Left hindlimb (tissue), 1 donor: ENCODE results near the gene CCDC12.

ENCODE experiments used
- DNase-seq: peaks from one replicate; pipeline ENCODE4 v3.0.0-alpha.2; 2018

The CCDC12 gene

GRCh38 chr3:46953234-46954010 lies 23.1 kb downstream of the CCDC12 start:
- DNase-seq, result no peak

GRCh38 chr3:46952813-46953212 lies 23.7 kb downstream of the CCDC12 start:
- no peak for DNase-seq

GRCh38 chr3:46950650-46951241 lies 25.8 kb downstream of the CCDC12 start:
- DNase-seq, result no peak

DNA sequence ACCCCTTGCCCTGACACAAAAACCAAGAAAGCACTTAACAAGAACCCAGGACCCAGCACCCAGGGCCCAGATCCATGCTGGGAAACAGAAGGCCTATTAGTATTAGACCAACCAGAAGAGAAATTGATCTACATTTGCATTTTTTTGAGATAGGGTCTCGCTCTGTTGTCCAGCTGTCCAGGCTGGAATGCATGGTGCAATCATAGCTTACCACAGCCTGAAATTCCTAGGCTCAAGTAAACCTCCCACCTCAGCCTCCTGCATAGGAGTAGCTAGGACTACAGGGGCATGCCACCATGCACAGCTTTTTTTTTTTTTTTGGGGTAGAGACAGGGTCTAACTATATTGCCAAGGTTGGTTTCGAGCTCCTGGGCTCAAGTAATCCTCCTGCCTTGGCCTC lies 26.4 kb downstream of the CCDC12 start:
- no peak for DNase-seq

- DNase-seq, result no peak
Measured at GRCh38 chr3:46948830-46949671, 27.5 kb downstream of the CCDC12 start.

- no peak for DNase-seq
Measured at GRCh38 chr3:46947981-46948791, 28.4 kb downstream of the CCDC12 start.

DNA sequence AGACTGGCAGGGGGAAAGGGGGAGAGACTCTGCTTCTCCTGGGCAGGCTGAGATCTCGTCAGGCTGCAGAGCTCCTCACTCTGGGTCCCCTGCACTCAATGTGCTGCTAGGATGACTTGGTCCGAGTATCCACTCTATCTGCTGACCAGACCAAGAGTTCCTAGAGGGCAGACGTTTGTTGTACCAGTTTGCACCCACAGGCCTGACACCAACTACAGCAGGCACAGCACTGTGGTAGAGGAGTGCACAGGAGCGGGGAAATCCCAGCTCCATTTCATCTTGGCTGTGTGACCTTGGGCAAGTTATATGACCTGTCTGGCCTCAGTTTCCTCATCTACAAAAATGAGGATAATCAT lies 29.0 kb downstream of the CCDC12 start:
- DNase-seq, result no peak

DNA sequence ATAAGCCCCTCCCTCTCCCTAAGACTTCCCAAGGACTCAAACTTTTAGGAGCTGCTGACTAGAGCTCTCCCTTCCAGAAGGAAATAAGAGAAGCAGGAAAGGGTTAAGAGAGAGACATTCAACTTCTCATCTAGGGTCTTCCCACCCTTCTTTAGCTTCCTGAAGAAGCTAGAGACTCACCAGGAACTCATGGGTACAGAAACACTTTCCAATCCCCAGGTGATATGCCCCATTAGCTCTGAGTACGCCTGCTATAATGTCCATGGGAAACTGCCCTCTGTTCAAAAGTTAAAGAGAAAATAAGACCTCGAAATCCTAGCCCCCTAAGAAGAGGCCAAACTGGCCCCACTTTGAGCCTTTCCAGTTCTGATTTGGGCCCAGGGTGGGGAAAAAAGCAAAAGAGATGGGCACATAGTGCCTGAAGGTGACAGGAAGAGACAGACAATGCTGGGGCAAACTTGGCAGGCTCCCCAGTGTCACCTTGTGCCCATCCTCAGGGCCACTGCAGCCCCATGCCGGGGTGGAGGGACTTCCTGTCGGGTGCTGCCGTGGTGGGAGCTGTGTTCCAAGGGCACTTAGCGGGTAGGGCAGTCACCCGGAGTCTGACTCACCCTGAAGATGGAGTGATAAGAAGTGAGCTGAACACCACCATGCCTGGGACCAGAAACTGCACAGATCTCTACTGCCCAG lies 29.5 kb downstream of the CCDC12 start:
- no peak for DNase-seq

GRCh38 chr3:46946416-46946815 lies 30.1 kb downstream of the CCDC12 start:
- no peak for DNase-seq

- DNase-seq, result no peak
Measured at GRCh38 chr3:46944191-46944590, 32.4 kb downstream of the CCDC12 start.

GRCh38 chr3:46943237-46944187 lies 33.0 kb downstream of the CCDC12 start:
- no peak for DNase-seq

DNA sequence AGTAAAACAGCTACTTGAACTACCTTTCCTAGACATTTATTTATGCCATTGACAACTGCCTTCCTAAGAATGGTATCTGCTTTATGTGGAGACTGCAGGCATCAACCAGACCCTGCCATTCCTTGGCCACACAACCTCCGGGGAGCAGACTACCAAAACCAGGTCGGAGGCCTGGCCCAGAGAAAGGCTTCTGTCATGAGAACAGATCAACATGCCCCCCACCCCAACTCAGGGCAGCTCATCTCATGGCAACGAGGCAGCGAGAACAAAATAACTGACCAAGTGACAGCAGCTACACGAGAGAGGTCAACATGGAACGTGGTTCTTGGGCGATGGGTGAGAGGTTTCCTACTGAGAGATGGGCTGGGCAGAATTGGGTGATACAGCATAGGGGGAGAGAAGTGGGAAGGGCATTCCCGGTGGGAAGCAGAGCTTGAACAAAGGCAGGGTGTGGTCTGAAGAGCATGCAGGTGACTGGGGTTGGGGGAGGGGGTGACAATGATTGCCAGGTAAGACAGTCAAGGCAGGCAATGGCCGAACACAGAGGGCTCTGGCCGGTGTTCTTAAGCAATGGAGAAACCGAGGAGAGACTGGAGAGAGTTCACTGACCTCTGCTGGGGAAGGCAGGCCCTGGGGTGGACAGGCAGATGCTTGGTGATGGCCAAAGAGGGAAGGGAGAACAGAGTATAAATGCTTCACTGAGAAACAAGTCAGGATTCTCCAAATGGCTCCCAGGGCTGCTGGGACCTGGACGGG lies 33.9 kb downstream of the CCDC12 start:
- no peak for DNase-seq

- no peak for DNase-seq
Measured at GRCh38 chr3:46942076-46942475, 34.5 kb downstream of the CCDC12 start.

- DNase-seq, result no peak
Measured at GRCh38 chr3:46939578-46940445, 36.7 kb downstream of the CCDC12 start.

- DNase-seq, result no peak
Measured at GRCh38 chr3:46938118-46938517, 38.4 kb downstream of the CCDC12 start.

DNA sequence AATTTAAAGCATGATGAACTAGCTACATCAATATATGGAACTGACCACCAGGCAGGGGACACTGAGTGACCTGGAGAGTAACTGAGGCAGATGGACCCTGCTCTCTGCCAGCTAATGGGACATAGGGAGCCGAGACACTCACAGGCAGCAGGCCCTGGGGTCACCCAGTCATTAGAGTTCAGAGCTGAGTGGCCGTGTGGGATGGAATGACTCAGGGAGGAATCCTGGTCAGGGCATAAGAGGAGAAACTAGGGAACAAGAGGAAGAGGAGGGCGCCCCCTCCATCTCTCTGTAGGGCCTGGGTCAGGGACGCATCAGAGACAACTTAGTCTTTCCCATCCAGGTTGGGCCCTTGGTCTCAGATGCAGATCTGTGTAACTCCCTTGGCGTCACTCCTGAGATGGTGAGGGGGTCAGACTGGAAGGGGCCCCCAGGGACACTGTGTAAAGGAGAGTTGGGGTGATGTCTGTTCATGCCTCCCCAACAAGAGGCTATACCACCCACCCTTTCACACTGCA lies 39.8 kb downstream of the CCDC12 start:
- DNase-seq, result no peak

DNA sequence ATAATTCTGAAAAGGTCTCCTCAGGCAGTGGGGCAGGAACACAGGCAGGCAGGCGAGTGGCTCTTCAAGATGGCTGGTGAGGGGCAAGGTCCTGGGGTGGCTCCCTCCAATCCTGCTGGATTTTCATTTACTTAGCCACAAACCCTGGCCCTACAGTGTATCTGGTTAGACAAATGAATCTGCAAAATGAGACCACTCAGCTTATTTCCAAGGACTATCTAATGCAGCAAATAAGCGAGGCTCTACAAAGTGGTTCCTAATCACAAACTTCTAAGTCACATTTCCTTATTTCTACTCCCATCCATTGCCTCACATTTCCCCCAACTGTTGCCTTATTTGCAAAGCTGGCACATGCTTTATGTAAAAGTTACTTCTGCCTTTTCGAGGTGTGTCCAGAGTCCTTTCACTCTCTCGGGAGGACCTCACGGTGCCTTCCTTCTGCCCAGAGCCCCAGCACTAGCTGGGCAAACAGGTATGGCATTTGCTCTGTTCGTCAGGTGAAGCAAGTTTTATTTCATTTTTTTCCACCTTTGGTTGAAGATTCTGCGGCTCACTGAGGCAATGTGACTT lies 40.5 kb downstream of the CCDC12 start:
- DNase-seq, result no peak

- DNase-seq, result peak; percentile 76
Measured at GRCh38 chr3:46935168-46935858, 41.2 kb downstream of the CCDC12 start.
